Measurements from ENCODE around the gene THBD. TPM values are rescaled to one million over a fixed set of nuclear protein-coding genes. Genes with fewer than 3 reads are reported as not detected.

The THBD gene
- total and polyA plus RNA-seq, 2 of the 4 experiments (the other 2 are of a cell fraction): 0.07 TPM; not detected in 1

DNA sequence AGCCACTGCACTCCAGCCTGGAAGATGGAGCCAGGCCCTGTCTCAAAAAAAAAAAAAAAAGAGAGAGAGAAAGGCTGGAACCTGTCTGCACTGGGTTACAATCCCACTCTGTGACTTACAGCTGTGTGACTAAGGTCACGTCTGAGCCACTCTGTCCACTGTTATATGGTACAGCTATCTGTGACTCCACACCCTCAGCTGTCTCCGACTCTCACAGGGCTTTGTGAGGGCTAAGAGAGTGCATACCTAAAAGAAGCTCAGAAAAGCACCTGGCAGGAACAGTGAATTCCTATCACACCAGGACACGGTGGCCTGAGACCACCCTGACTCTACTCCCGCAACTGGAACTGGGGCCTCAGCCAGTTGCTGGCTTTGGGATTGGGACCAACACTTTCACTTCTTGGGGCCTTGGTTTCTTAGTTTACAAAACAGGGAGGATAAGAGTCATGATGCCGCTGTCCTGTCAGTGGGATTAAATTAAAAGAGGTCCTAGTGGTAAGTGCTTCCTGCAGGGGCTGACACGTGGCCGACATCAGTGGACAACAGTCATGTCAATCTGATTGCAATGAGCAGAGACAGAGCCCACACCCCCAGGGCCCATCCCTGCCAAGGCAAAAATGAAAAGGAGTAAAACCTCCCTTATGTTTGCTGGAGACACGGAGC lies 42.4 kb upstream of the THBD start:
- POLR2A ChIA-PET (ENCODE audit: unreplicated experiment): no interaction called here
- no peak for ATAC-seq (ENCODE audit: low read depth)

More for the DNA sequence above, 42.4 kb upstream of the THBD start:
- Histone ChIP-seq H4K5ac (ENCODE audit: low read depth, low read length) (no peak overlapping the region), H3K36me3 (ENCODE audit: control insufficient read depth, insufficient read depth, low read length) (no peaks in the 10 kb centered on the region), H3K4me3 (ENCODE audit: insufficient read depth, low read depth, low read length) (no peak overlapping the region), H3K9me1 (ENCODE audit: insufficient read depth, low read length) (no peaks in the 10 kb centered on the region), H2BK20ac (ENCODE audit: low read depth, low read length) (no peak overlapping the region), H3K4me2 (ENCODE audit: low read depth, low read length) (no peak overlapping the region), H2BK15ac (ENCODE audit: low read depth, low read length) (no peak overlapping the region), H3K79me1 (ENCODE audit: low read depth in 1 of 2, low read length in 2 of 2) (no peaks in the 10 kb centered on the region), H3K9me3 (ENCODE audit: control insufficient read depth, insufficient read depth, low read length) (no peaks in the 10 kb centered on the region), H3K9ac (ENCODE audit: low read depth, low read length) (no peak overlapping the region), H4K8ac (ENCODE audit: low read depth in 2 of 2, low read length in 2 of 2) (no peak overlapping the region), H3K56ac (ENCODE audit: extremely low read depth, insufficient read depth, low read length) (no peak overlapping the region), H2AFZ (replicated peaks; ENCODE audit: low read length, poor library complexity) (no peak overlapping the region), H3K27ac (ENCODE audit: insufficient read depth, low read length) (no peak overlapping the region), H4K91ac (ENCODE audit: insufficient read depth, low read depth, low read length) (no peak overlapping the region), H2BK120ac (ENCODE audit: low read depth, low read length) (no peak overlapping the region), H3K23ac (ENCODE audit: low read depth, low read length) (no peak overlapping the region), H3K18ac (ENCODE audit: low read depth, low read length) (no peak overlapping the region), H2BK5ac (ENCODE audit: low read depth, low read length, poor library complexity, severe bottlenecking) (no peak overlapping the region), H2AK9ac (replicated peaks; ENCODE audit: low read depth, low read length, poor library complexity) (no peak overlapping the region), H3K4ac (ENCODE audit: low read depth, low read length) (no peak overlapping the region), H3K27me3 (ENCODE audit: control insufficient read depth, insufficient read depth, low read length) (peaks cover 55% of the 10 kb centered on the region), H4K20me1 (ENCODE audit: insufficient read depth, low read length) (no peaks in the 10 kb centered on the region), H2AK5ac (ENCODE audit: low read depth, low read length) (no peak overlapping the region), H3K4me1 (ENCODE audit: control insufficient read depth, insufficient read depth, low read length) (no peaks in the 10 kb centered on the region), H3K14ac (replicated peaks; ENCODE audit: low read depth, low read length) (no peak overlapping the region)
- no peak for DNase-seq
- in situ Hi-C loops (cut with MboI; ENCODE audit: low sequenced_read_pairs): loop anchor here (25.0 kb wide), 1 partner anchor 95 kb away; no protein-coding TSS in a partner anchor
- dilution Hi-C loops (cut with HindIII; ENCODE audit: low sequenced_read_pairs, unreplicated experiment): no loop called here
- TF ChIP-seq RAD21 (IDR thresholded peaks at IDR 0.05; ENCODE audit: low read length) (no peak), MXI1 (IDR thresholded peaks at IDR 0.05; ENCODE audit: borderline replicate concordance, low read depth, low read length) (no peak), FOS (IDR thresholded peaks at IDR 0.05; ENCODE audit: low read depth, low read length) (no peak)
- 30% methylated on average over 2 of the region's 8 CpGs; no CpG with 5 or more reads in 1 of the 2 experiments for WGBS, 2 experiments (ENCODE audit: extremely low coverage in 2 of 2, insufficient read length in 1 of 2)
- no TSS peak for BruUV-seq (replicated peaks)
- CTCF ChIA-PET: no interaction called here
- intact Hi-C loops (cut with micrococcal nuclease): no loop called here
